Activated CD8-positive, alpha-beta memory T cell treated with anti-CD3 and anti-CD28 coated beads for 48 hours (primary cell): Measurements from ENCODE around the gene PHF1.

ENCODE experiments used
- DNase-seq, 3 experiments: peaks; one replicate each; pipeline ENCODE4 v3.0.0-alpha.2; 2020; ENCODE audit warnings: low read depth in 2 of 3, low spot score in 2 of 3

PHF1 gene

DNA sequence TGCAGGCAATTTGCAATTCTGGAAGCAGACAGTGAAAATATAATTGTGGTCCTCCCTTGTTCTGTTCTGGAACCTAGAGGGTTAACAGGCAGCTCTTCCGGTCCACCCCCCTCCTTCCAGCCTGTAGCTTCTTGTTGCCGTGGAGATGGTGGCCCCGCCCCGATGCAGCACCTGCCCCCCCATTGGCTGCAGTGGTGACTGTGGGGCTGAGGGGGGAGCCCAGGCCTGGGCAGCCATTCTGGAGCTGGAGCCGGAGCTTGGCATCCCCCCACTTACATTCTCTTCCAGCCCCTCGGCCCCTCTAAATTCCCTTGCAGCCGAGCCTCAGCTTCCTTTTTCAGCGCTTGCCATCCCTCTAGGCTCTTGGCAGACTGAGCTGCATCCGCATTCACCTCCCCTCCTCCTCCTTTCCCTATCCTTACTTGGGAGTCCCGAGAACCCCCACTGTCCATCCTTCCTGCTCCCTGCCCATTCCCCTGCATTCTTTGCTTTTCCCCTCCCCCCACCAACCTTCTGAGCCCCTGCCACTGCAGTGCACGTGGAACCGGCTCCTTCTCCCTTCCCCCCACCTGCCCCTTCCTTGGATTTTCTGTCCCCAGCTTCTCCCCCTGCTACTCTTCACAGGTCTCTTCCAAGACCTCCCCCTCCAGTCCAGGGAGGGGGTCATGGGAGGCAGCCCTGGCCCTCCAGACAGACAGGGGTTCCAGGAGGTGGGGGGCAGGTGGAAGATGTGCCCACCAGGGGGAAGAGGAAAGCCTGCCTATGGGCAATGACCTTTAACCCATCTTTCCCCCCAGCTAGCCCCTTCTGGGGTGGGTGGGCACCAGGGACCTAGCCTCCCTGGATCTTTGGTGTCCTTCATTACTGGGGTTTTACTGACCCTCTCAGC lies 20.4 kb downstream of the PHF1 start:
- peak in 2 of 3 experiments; percentile 42 to 69 for DNase-seq

DNA sequence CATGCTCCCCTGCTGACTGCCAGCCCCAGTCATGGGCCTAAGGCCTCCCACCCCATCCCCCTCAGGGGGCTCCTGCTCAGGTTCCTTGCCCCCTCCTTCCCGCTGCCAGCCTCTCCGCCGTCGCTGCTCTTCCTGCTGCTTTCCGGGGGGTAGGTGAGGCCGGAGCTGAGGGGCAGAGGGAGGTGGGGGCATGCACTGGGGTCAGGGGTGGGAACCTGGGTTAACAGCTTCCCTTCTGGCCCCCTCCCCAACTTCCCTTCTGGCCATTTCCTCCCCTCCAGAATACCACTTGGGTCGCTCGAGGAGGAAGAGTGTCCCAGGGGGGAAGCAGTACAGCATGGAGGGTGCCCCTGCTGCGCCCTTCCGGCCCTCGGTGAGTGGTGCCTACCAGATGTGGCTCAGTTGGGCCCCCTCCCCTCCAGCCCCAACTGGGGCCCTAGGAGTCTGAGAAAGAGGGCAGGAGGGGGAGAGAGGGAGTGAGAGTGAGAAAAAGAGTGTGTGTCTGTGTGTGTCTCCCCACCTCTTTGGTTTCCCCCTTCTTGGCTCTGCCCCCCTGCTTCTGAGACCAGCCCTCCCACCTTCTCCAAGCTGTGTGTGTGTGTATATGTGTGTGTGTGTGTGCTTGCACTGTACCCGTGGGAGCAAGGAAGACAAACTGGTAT lies 21.2 kb downstream of the PHF1 start:
- DNase-seq, result no peak

- no peak for DNase-seq
Measured at GRCh38 chr6:33432546-33432945, 21.7 kb downstream of the PHF1 start.

GRCh38 chr6:33433001-33433543 lies 22.3 kb downstream of the PHF1 start:
- no peak for DNase-seq

- no peak for DNase-seq
Measured at GRCh38 chr6:33433544-33434191, 22.9 kb downstream of the PHF1 start.

GRCh38 chr6:33434961-33435360 lies 24.1 kb downstream of the PHF1 start:
- DNase-seq, result no peak

DNA sequence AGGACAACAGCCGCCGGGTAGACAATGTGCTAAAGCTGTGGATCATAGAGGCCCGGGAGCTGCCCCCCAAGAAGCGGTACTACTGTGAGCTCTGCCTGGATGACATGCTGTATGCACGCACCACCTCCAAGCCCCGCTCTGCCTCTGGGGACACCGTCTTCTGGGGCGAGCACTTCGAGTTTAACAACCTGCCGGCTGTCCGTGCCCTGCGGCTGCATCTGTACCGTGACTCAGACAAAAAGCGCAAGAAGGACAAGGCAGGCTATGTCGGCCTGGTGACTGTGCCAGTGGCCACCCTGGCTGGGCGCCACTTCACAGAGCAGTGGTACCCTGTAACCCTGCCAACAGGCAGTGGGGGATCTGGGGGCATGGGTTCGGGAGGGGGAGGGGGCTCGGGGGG lies 26.9 kb downstream of the PHF1 start:
- DNase-seq, result no peak

DNA sequence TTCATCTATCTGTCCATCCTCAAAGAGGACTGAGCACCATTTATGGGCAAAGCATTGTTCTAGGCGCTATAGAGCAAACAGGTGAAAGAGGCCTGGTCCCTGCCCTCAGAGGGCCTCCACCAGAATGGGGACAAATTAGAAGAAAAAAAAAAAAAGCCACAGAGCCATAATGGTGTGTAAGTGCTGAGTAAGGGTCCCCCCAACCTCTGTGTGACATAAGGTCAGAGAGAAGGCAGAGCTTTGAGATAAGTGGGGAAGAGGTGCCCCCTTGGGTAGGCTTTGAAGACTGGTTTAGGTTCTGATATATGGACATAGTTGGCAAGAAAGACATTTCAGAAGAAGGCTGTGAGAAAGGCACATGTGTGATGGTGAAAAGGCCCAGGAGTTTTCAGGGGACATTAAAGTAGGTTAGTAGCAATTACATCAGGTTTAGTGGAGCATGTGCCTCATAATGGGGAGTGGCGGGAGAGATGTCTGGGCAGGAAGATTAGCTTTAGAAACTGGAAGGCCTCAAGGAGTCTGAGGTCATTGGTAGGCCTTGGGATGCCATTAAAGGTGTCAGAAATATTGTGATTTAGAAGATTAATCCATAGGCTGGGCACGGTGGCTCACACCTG lies 28.3 kb downstream of the PHF1 start:
- no peak for DNase-seq

- no peak for DNase-seq
Measured at GRCh38 chr6:33439956-33440648, 29.3 kb downstream of the PHF1 start.

- DNase-seq, result no peak
Measured at GRCh38 chr6:33440649-33441309, 30.0 kb downstream of the PHF1 start.

DNA sequence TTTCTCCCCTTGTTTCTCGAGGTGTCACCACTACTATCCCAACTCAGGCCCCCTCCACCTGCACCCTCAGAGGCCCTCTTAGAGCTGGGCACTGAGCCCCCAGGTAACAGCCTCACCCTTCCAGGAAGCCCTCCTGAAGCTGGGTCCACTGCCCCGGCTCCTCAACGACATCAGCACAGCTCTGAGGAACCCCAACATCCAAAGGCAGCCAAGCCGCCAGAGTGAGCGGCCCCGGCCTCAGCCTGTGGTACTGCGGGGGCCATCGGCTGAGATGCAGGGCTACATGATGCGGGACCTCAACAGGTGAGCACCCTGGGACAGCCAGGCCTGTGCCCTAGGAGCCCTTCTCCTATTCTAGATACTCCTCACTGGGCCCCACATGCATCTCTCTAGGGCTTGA lies 30.6 kb downstream of the PHF1 start:
- no peak for DNase-seq

DNA sequence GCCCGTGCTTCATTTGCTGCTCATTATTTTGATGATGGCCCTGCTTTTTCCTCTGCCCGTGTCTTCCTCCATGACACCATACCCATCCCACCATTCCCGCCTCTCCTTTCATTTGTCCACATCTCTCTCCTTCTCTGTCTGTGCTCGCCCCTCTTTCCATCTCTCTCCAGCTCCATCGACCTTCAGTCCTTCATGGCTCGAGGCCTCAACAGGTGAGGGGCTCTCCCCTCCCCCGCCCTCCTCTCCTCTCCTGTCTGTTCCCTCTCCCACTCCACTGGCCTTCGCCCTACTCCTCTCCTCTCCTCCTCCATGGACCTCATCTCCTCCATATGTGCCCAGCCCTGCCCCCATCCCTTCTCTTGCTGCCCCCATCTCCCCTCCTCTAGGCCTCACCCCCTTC lies 31.5 kb downstream of the PHF1 start:
- DNase-seq, result no peak

DNA sequence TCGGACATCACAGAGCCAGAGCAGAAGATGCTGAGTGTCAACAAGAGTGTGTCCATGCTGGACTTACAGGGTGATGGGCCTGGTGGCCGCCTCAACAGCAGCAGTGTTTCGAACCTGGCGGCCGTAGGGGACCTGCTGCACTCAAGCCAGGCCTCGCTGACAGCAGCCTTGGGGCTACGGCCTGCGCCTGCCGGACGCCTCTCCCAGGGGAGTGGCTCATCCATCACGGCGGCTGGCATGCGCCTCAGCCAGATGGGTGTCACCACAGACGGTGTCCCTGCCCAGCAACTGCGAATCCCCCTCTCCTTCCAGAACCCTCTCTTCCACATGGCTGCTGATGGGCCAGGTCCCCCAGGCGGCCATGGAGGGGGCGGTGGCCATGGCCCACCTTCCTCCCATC lies 32.2 kb downstream of the PHF1 start:
- no peak for DNase-seq

- DNase-seq, result no peak
Measured at GRCh38 chr6:33443619-33444504, 33.0 kb downstream of the PHF1 start.

GRCh38 chr6:33445119-33445603 lies 34.3 kb downstream of the PHF1 start:
- no peak for DNase-seq

- DNase-seq, result no peak
Measured at GRCh38 chr6:33446356-33446755, 35.5 kb downstream of the PHF1 start.

GRCh38 chr6:33450434-33450833 lies 39.6 kb downstream of the PHF1 start:
- DNase-seq, result no peak

DNA sequence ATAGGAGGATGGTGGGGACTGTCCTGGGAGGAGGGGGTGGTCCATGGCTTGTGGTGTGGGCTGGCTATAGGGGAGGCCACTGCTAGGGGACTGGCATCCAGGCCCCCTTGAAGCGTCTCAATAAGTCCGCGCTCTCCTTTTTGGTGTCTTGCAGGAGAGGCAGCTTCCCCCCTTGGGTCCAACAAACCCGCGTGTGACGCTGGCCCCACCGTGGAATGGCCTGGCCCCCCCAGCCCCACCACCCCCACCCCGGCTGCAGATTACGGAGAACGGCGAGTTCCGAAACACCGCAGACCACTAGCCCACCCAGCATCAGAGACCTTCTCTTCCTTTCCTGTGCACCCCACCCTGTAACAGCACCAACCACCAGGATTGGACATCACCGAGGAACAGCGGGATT lies 40.8 kb downstream of the PHF1 start:
- no peak for DNase-seq

DNA sequence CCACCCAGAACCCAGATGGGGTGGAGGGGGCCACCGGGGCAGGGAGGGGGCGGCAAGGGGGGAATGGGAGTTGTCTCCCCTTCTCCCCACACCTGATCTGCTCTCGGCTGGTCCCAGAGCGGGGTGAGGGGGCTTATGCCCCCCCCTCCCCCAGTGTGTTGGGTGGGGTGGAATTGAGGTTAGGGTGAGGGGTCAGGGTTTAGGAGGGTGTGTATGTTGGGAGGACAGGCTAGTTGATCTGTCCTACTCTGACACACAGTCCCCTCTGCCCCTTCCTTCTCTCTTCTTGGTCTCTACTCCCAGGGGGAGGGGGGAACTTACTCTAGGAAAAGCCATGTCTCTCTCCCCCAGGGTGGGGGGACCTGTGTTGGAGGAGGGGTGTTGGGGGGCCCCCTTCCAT lies 41.7 kb downstream of the PHF1 start:
- no peak for DNase-seq
